C1 segment of cervical spinal cord (tissue), 14 donors: ENCODE results near the gene MAPRE2.
"Not testable (repeated sequence)": the region's sequence is repeated elsewhere in the genome, so short reads cannot be mapped to it uniquely, and the experiment has no call there.

Source experiments
- DNase-seq, 14 donors: peaks; one replicate each; lab custom pipeline; 2025; lab: John Stamatoyannopoulos, UW

The MAPRE2 gene

DNA sequence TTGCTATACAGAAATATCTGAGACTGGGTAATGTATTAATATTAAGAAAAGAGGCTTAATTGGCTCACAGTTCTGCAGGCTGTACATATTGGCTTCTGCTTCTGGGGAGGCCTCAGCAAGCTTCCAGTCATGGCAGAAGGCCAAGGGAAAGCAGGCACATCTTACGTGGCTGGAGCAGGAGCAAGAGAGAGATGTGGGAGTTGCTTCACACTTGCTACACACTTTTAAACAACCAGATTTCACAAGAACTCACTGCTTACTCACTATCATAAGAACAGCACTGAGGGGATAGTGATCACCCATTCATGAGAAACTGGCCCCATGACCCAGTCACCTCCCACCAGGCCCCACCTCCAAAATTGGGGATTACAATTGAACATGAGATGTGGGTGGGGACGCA is 50.6 kb downstream of the MAPRE2 start:
- DNase-seq = no peak

DNA sequence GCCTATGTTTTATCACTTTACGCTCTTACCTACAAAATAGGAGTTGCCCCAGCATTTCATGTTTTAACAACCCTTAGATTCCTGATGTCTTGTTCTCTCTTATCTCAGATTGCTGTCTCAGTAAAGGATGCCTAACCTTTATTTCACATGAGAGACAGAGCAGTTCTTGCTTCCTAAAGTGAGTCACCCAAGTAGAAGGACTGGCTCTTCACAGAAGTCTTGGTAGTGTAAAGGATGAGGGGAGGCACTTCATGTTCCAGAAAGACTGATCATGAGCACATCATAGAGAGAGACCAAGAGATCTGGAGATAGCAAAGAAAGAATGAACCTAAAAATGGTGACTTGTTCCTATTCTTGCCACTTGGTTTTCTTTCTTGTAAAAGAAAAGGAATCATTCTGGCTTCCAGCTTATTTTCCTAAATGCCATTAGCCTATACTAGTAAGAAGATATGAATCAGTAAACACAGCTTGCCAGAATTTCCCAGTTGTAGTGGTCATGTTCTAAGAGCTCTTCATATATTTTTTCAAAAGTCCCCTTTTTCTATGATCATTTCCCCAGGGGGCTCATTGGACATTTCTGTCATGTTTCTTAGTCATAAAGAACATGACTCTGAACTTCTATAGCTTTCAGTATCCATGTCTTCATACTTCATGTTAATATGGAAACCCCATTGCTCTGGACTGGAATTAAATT is 54.9 kb downstream of the MAPRE2 start:
- DNase-seq = no peak

- no peak for DNase-seq
Measured at GRCh38 chr18:35096677-35097011, 55.4 kb downstream of the MAPRE2 start.

DNA sequence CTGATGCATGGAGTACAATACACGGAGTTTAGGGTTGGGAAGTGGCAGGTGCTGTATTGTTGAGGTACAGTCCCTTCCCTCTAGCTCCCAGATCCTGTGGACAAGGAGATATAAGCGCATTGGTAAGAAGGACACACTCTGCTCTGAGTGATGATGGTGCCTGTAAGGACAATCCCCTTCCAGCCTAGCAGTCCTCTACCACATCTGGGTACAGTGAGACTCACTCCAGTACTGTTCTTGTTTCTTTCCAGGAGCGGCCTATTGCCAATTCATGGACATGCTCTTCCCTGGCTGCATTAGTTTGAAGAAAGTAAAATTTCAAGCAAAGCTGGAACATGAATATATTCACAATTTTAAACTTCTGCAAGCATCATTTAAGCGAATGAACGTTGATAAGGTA is 56.0 kb downstream of the MAPRE2 start:
- DNase-seq = no peak

DNA sequence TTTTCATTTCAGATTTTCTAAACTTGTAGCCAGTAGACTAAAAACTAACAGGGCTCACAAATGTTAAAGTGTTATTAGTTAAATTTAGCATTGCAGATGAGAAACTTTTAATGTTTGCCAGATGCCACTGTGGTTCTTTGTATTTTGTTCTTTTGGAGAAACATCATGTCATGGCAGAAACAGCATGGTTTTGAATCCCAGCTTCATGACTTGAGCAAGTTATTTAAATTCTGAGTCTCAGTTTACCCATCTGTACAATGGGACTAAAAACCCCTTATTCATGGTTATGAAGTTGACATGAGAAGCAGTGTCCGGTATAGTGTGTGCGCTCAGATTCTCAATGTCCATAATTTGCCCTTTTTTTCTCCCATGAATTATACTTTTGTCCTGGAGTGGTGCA is 56.5 kb downstream of the MAPRE2 start:
- no peak for DNase-seq

GRCh38 chr18:35099911-35100310 is 58.7 kb downstream of the MAPRE2 start:
- no peak for DNase-seq

- DNase-seq = no peak
Measured at GRCh38 chr18:35104391-35105051, 63.3 kb downstream of the MAPRE2 start.

DNA sequence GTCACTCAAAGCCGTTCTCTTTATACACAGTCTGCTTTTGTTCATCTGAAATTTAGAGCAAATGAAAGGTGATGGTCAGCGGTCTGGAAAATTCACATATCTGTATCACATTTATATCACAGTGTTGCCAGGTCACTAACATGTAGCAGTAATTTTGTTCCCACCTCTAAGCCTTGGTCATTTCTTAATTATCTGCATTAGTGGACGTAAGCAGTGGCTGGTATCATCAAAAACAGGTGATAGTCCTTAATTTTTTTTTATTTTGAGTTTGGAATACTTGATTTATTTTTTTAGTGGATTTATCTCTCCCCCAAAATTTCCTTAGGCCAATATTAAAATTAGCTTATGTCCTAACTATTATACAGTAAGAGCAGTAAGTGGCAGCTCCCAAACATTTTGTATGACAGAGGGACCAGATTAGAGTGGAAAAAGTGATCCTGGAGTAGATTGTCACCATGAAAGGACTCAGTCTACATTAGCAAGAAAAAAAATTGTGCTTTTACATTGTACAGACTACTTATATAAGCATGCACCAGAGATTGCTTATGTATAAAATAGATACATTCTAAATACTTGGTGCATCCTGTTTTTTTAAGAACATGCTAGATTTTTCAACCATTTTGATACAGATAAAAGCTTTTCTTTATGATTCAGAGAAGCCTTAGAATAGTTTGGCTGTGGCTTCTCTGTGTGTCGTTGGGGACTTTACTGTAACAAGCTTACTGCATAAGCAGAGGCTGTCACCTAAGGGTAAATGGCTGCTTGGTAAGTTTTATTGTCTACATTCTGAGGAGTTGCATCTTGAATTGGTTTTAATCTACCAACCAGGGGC is 65.0 kb downstream of the MAPRE2 start:
- no peak for DNase-seq

DNA sequence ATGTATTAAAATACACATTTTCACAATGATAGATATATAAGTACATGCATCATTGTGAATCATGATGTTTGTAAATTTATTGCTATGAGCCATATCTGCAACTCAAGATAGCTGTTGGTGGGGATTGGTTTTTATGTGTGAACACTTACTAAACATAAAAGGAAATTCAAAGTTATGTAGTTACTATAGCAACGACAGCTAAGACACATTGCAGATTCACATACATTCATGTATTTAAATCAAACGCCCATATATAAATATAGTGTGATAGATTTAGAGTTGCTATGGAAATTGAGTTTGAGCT is 65.6 kb downstream of the MAPRE2 start:
- DNase-seq = no peak

DNA sequence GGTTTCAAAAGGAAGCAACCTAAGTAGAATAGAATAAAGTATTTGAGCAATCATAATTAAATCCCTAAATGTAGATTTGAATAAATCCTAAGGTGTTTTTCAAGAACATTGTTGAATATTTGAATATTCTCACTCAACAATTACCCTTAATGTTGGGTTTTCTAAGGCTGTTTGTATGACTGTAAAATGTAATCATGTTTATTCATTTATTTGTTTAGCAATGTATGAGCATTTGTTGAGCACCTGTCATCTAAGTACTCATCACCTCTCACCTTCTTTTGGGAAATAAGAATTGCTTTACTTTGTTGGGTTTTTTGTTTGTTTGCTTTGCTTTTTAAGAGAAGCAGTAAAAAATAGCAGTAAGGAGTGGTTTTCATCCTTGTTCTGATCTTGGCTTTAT is 66.0 kb downstream of the MAPRE2 start:
- DNase-seq = no peak

- not testable (repeated sequence) for DNase-seq
Measured at GRCh38 chr18:35108088-35108487, 66.9 kb downstream of the MAPRE2 start.

DNA sequence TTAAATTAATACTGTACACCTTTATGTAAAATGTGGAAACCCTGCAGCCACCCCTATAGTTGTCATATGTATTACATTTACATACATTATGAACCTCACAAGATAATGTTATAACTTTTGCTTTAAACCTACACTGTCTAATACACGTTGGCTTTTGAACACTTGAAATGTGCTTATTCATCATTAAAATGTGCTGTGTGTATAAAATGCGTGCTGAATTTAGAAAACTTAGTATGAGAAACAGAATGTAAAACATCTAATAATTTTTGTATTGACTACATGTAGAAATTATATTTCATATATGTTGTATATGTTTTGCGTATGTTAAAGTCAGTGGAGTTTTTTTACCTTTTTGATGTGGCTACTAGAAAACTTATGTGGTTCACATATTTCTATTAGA is 68.8 kb downstream of the MAPRE2 start:
- DNase-seq = no peak

DNA sequence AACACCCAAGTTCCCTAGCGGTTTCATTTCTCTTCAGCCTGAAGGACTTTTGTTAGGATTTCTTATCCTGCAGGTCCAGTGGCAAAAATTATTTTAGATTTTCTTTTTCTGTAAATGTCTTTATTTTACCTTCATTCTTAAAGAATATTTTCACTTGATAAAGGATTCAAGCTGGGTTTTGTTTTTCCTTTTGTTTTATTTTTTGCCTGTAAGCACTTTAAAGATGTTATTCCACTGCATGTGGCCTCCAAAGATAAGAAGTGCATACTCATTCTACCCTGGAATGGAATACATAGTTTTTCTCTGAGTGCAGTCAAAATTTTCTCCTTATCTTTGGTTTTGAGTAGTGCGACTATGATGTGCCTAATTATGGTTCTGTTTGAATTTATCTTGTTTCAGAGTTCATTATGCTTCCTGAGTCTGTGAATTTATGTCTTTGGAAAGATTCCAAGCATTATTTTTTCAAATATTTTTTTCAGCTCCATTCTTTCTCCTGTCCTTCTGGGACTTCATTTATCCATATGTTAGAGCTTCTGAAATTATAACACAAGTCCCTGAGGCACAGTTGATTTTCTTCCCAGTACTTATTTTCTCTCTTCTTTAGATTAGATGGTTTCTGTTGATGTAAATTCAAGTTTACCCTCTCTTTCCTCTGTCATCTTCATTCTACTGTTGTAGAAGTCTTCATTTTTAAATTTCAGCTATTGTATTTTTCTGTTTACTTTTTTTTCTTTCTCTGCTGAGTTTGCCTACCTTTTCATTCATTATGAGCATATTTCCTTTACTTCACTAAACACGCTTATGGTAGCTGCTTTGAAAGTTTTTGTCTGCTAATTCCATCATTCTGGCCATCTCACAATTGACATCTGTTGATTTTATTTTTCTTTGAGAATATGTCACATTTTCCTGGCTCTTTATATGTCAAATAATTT is 69.6 kb downstream of the MAPRE2 start:
- no peak for DNase-seq

DNA sequence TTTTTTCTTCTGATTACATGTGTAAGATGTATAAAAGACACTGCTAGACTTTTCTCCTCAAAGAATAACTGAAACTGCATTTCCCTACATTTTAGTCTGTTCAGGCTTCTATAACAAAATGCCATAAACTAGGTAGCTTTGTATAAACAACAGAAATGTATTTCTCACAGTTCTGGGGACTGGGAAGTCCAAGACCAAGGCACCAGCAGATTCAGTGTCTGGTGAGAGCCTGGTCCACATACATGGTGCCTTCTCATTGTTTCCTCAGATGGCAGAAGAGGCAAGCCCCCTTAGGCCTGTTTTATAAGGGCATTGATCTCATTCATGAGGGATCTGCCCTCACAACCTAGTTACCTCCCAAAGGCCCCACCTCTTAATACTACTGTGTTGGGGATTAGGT is 71.5 kb downstream of the MAPRE2 start:
- no peak for DNase-seq

- DNase-seq = no peak
Measured at GRCh38 chr18:35114305-35114704, 73.1 kb downstream of the MAPRE2 start.

DNA sequence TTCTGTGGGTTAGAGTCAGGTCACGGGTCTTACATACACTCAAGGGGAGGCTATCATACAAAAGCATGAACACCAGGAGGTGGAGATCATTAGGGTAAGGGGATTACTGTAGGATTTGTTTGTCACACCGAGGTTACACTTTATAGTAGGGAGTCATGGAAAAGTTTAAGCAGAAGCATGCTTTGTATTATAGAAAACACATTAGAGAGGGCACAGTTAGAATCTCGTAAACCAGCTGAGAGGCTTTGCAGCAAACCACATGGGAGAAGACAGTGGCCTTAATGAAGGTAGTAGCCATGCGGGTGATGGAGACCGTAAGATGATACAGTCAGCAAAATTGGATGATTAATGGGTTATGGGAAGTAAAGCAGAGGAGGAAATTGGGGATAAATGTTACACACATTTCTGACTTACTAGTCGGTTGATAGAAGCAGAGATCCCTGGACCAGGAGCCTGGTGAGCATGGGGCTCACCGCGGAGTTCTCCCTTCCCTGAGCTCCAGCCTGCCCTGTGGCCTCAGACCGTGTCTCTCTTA is 75.6 kb downstream of the MAPRE2 start:
- DNase-seq = peak in 1 of 14 donors; percentile 51

- DNase-seq = peak in 1 of 14 donors; percentile 51
Measured at GRCh38 chr18:35117372-35117771, 76.2 kb downstream of the MAPRE2 start.

- DNase-seq = peak in 2 of 14 donors; percentile 17 to 88
Measured at GRCh38 chr18:35117951-35118411, 76.8 kb downstream of the MAPRE2 start.

DNA sequence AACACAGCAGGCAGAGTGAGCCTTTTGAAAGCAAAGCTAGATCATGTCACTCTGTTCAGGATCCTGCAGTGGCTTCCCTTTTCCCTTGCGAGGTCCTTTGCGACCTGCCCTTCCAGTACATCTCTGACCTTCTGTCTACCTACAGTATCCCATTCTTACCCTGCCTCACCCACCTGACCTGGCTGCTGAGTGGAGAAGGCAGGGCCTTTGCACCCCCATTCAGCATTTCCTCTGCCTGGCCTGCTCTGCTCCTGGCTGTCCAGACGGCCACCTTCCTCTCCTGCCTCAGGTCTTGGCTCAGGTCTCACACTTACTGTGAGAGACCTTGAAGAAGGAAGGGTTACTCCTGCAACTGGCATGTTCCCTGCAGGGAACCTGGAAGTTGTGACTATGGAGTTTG is 77.4 kb downstream of the MAPRE2 start:
- DNase-seq = peak in 1 of 14 donors; percentile 59

GRCh38 chr18:35121038-35121437 is 79.8 kb downstream of the MAPRE2 start:
- DNase-seq = no peak

GRCh38 chr18:35121531-35121930 is 80.3 kb downstream of the MAPRE2 start:
- DNase-seq = peak in 1 of 14 donors; percentile 24
